Neural cell (in vitro differentiated cells): Measurements from ENCODE around the gene NOTCH2.

Source experiments
- EP300 ChIP-seq: fragments of 450-650 bp; conservative IDR thresholded peaks from 2 replicates; pipeline ENCODE4 v1.6.1; 2014; ENCODE audit warnings: antibody characterized with exemption, mild to moderate bottlenecking, moderate library complexity; ENCODE audit not compliant: poor library complexity, severe bottlenecking
- MXI1 ChIP-seq: fragments of 450-650 bp; conservative IDR thresholded peaks from 2 replicates; pipeline ENCODE4 v1.6.1; 2014; ENCODE audit warnings: antibody characterized with exemption, mild to moderate bottlenecking; ENCODE audit not compliant: poor library complexity, severe bottlenecking
- SMC3 ChIP-seq: fragments of 450-650 bp; conservative IDR thresholded peaks from 2 replicates; pipeline ENCODE4 v1.6.1; 2014; ENCODE audit warnings: antibody characterized with exemption, mild to moderate bottlenecking, moderate library complexity; ENCODE audit not compliant: poor library complexity
- TF ChIP-seq, protein P1 (sequence below): fragments of 450-650 bp; IDR thresholded peaks from 2 replicates; pipeline ENCODE4 v1.5.1; 2014; ENCODE audit warnings: antibody characterized with exemption, mild to moderate bottlenecking, moderate library complexity; ENCODE audit not compliant: poor library complexity, severe bottlenecking

DNA sequence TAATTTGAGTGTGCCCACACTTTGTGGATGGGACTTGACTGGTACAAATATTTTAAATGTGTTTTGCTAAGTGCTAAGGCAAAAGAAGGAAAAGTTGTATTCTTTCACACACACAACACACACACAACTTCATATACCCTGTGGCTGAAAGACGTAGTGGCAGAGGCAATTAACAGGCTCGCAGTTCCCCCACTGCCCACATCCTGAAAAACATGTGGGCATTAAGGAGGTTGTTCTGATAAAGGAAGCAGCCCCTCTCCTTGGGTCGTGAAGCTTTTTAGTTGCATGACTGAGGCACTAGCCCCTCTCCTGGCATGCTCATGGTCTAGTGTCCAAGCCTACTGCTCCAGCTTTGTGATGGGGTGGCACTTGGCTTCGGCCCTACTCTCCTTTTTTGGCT lies 158.8 kb downstream of the NOTCH2 start:
- TF ChIP-seq MXI1 (no peak), EP300 (no peak), SMC3 (no peak)
- TF ChIP-seq, protein P1, sequence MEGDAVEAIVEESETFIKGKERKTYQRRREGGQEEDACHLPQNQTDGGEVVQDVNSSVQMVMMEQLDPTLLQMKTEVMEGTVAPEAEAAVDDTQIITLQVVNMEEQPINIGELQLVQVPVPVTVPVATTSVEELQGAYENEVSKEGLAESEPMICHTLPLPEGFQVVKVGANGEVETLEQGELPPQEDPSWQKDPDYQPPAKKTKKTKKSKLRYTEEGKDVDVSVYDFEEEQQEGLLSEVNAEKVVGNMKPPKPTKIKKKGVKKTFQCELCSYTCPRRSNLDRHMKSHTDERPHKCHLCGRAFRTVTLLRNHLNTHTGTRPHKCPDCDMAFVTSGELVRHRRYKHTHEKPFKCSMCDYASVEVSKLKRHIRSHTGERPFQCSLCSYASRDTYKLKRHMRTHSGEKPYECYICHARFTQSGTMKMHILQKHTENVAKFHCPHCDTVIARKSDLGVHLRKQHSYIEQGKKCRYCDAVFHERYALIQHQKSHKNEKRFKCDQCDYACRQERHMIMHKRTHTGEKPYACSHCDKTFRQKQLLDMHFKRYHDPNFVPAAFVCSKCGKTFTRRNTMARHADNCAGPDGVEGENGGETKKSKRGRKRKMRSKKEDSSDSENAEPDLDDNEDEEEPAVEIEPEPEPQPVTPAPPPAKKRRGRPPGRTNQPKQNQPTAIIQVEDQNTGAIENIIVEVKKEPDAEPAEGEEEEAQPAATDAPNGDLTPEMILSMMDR = no peak
